Caco-2 (cell line): ENCODE measurements around the gene PCSK5. TPM values are rescaled to one million over a fixed set of nuclear protein-coding genes. Genes with fewer than 3 reads are reported as not detected.

Experiments used
- BruUV-seq: library from RNA; stranded (reverse); fragments of 400-500 nt; replicated peaks from 2 replicates; lab custom pipeline; 2021; lab: Mats Ljungman, UMichigan
- CTCF ChIA-PET: fragments of 300-600 bp; sonication (Branson Sonifier 250); formaldehyde crosslinking; loops from one replicate; lab custom pipeline; 2022; ENCODE audit warnings: antibody characterized with exemption; lab: Charles Lee
- POLR2A ChIA-PET: fragments of 300-600 bp; sonication (Branson Sonifier 250); formaldehyde crosslinking; loops from one replicate; lab custom pipeline; 2022; ENCODE audit warnings: antibody characterized with exemption; lab: Charles Lee
- DNase-seq, 2 experiments: peaks; one replicate each; pipeline versions ENCODE4 v3.0.0 to v3.0.0-alpha.2; 2020 to 2022
- H3K27me3 ChIP-seq: replicated peaks from 2 replicates; pipeline ENCODE4 v1.6.0; 2011; ENCODE audit warnings: low read length; ENCODE audit not compliant: control insufficient read depth, insufficient read depth
- H3K36me3 ChIP-seq: 2 replicates; pipeline ENCODE4 v1.5.1; 2011; ENCODE audit warnings: low read length; ENCODE audit not compliant: control insufficient read depth, insufficient read depth
- H3K4me1 ChIP-seq: fragments of 250-450 bp; sonication (Bioruptor Pico); 2 replicates; pipeline ENCODE4 v1.5.1; 2020; ENCODE audit warnings: mild to moderate bottlenecking
- H3K4me3 ChIP-seq: 2 replicates; pipeline ENCODE4 v1.5.1; 2011; ENCODE audit warnings: low read depth, mild to moderate bottlenecking, control low read depth, low read length
- H3K9me3 ChIP-seq: fragments of 250-450 bp; sonication (Bioruptor Pico); 2 replicates; pipeline ENCODE4 v1.5.1; 2020; ENCODE audit warnings: mild to moderate bottlenecking, moderate library complexity
- H3K27ac Mint-ChIP-seq: one replicate; pipeline ENCODE4 v1.8.0; 2022; ENCODE audit warnings: mixed read lengths; ENCODE audit not compliant: unreplicated experiment
- H3K27me3 Mint-ChIP-seq: one replicate; pipeline ENCODE4 v1.8.0; 2022; ENCODE audit warnings: mixed read lengths; ENCODE audit not compliant: insufficient read depth, unreplicated experiment
- H3K36me3 Mint-ChIP-seq: one replicate; pipeline ENCODE4 v1.8.0; 2022; ENCODE audit warnings: mild to moderate bottlenecking, mixed read lengths; ENCODE audit not compliant: insufficient read depth, unreplicated experiment
- H3K4me1 Mint-ChIP-seq: one replicate; pipeline ENCODE4 v1.8.0; 2022; ENCODE audit warnings: low read depth, mixed read lengths; ENCODE audit not compliant: unreplicated experiment
- H3K4me3 Mint-ChIP-seq: one replicate; pipeline ENCODE4 v1.8.0; 2022; ENCODE audit warnings: mild to moderate bottlenecking, moderate library complexity, mixed read lengths; ENCODE audit not compliant: unreplicated experiment
- H3K9me3 Mint-ChIP-seq: one replicate; pipeline ENCODE4 v1.8.0; 2022; ENCODE audit warnings: mixed read lengths; ENCODE audit not compliant: unreplicated experiment
- intact Hi-C: fragments of 100-400 bp; cut with micrococcal nuclease; formaldehyde crosslinking; loops from one replicate; pipeline ENCODE4 v1.10.0; 2022; ENCODE audit not compliant: unreplicated experiment
- total RNA-seq: library from RNA; stranded (reverse); gene quantifications from 2 replicates; pipeline ENCODE4 v1.2.3, GENCODE V29; 2022
- TF ChIP-seq, protein P1 (sequence below), 2 experiments: fragments of 200-600 bp in 1 of 2; IDR thresholded peaks; 1 replicate in 1 of 2; 2 replicates in 1 of 2; pipeline versions ENCODE4 v1.5.1 to v1.8.0; 2011 to 2022; ENCODE audit warnings: antibody characterized with exemption in 1 of 2, control low read depth in 1 of 2, inconsistent platforms in 1 of 2, low read depth in 1 of 2, low read length in 1 of 2, mild to moderate bottlenecking in 1 of 2, moderate library complexity in 1 of 2; ENCODE audit not compliant: insufficient read depth in 1 of 2, severe bottlenecking in 1 of 2, unreplicated experiment in 1 of 2

The PCSK5 gene
- total RNA-seq, 1 experiment from 2014 or later = 10.9 TPM

DNA sequence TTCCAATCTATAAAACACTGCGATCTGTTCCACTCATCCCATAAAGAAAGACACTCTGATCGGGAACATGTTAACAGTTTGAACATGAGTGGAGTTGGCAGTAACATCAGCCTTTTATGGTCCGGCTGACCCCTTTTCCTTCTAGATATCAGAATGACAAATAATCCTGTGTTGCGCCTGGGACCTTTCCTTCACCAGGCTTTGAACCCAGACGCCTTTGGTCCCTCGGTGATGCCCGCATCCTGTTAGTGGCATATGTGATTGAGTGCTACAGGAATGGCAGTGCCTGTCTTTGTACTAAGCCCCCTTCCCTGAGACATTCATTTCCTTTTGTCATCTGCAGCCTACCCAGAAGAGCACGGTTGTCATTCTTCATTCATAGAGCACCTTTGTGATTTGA, 209.0 kb downstream of the PCSK5 start:
- no TSS peak for BruUV-seq
- Histone ChIP-seq H3K36me3 (no peaks in the 10 kb centered on the region; the same call in 1 of the 2 replicates), H3K4me3 (no peak overlapping the region), H3K4me1 (no peaks in the 10 kb centered on the region), H3K27me3 (no peaks in the 10 kb centered on the region), H3K9me3 (no peaks in the 10 kb centered on the region)
- no peak for DNase-seq
- intact Hi-C loops = no loop called here
- TF ChIP-seq, protein P1, sequence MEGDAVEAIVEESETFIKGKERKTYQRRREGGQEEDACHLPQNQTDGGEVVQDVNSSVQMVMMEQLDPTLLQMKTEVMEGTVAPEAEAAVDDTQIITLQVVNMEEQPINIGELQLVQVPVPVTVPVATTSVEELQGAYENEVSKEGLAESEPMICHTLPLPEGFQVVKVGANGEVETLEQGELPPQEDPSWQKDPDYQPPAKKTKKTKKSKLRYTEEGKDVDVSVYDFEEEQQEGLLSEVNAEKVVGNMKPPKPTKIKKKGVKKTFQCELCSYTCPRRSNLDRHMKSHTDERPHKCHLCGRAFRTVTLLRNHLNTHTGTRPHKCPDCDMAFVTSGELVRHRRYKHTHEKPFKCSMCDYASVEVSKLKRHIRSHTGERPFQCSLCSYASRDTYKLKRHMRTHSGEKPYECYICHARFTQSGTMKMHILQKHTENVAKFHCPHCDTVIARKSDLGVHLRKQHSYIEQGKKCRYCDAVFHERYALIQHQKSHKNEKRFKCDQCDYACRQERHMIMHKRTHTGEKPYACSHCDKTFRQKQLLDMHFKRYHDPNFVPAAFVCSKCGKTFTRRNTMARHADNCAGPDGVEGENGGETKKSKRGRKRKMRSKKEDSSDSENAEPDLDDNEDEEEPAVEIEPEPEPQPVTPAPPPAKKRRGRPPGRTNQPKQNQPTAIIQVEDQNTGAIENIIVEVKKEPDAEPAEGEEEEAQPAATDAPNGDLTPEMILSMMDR (IDR thresholded peaks at IDR 0.05; ENCODE audit: insufficient read depth in 1 of 2, low read depth in 1 of 2, low read length in 1 of 2, severe bottlenecking in 1 of 2, unreplicated experiment in 1 of 2) = no peak
- H3K4me1 Mint-ChIP-seq = no peaks in the 10 kb centered on the region
- H3K4me3 Mint-ChIP-seq = no peak overlapping the region
- H3K27ac Mint-ChIP-seq = no peak overlapping the region
- no peaks in the 10 kb centered on the region for H3K9me3 Mint-ChIP-seq
- ChIA-PET CTCF (no interaction called here), POLR2A (no interaction called here)
- H3K36me3 Mint-ChIP-seq = peaks cover 19% of the 10 kb centered on the region
- no peaks in the 10 kb centered on the region for H3K27me3 Mint-ChIP-seq

DNA sequence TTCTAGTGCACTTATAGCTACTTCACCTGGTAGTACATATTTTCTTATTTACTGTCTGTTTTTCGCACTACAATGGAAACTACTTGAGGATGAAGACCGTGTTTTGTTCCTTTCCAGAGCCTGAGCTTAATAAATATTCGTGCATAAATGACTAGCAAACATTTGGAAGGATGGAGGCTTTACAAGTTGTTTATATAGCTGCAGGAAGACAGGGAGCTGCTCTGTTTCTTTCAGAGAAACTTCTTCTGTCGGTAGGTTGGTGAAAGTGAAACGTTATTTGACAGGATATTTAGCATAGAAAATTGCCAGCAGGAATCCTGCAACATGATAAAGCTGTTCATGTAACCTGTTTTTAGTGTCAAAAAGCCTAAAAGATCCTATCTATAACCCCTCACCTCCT, 210.6 kb downstream of the PCSK5 start:
- ChIA-PET POLR2A (no interaction called here), CTCF (no interaction called here)
- Mint-ChIP-seq H3K27ac (no peak overlapping the region), H3K27me3 (no peaks in the 10 kb centered on the region), H3K36me3 (peaks cover 19% of the 10 kb centered on the region), H3K9me3 (no peaks in the 10 kb centered on the region), H3K4me3 (no peak overlapping the region), H3K4me1 (no peaks in the 10 kb centered on the region)
- Histone ChIP-seq H3K4me3 (no peak overlapping the region), H3K9me3 (no peaks in the 10 kb centered on the region), H3K4me1 (no peaks in the 10 kb centered on the region), H3K36me3 (no peaks in the 10 kb centered on the region; the same call in 1 of the 2 replicates), H3K27me3 (no peaks in the 10 kb centered on the region)
- intact Hi-C loops = no loop called here
- no TSS peak for BruUV-seq
- DNase-seq = no peak
- TF ChIP-seq, protein P1 (IDR thresholded peaks at IDR 0.05; ENCODE audit: insufficient read depth in 1 of 2, low read depth in 1 of 2, low read length in 1 of 2, severe bottlenecking in 1 of 2, unreplicated experiment in 1 of 2) = no peak

DNA sequence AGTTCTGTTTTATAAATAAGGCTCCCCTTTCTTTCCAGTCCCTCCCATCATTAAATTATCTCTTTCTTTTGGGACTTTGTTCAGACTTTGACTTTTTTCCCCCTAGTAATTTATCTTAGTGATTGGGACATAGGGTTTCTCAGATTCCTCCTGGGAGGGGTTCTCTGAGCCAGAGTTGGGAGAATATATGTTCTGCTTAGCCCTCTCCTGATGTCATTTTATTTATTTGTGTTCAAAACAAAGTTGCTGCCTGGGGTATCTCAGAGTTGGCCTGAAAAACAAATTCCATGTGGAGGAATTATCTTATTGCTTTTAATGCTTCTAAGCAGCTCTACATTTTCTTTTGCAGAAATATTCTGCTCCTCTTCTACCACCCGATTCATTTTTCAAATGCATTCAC, 211.0 kb downstream of the PCSK5 start:
- Histone ChIP-seq H3K9me3 (no peaks in the 10 kb centered on the region), H3K36me3 (no peaks in the 10 kb centered on the region; the same call in 1 of the 2 replicates), H3K4me3 (no peak overlapping the region), H3K27me3 (no peaks in the 10 kb centered on the region), H3K4me1 (no peaks in the 10 kb centered on the region)
- no peak for DNase-seq
- ChIA-PET POLR2A (no interaction called here), CTCF (no interaction called here)
- intact Hi-C loops = no loop called here
- no peak overlapping the region for H3K27ac Mint-ChIP-seq
- TF ChIP-seq, protein P1 (IDR thresholded peaks at IDR 0.05; ENCODE audit: insufficient read depth in 1 of 2, low read depth in 1 of 2, low read length in 1 of 2, severe bottlenecking in 1 of 2, unreplicated experiment in 1 of 2) = no peak
- peaks cover 19% of the 10 kb centered on the region for H3K36me3 Mint-ChIP-seq
- H3K4me3 Mint-ChIP-seq = no peak overlapping the region
- no TSS peak for BruUV-seq
- H3K4me1 Mint-ChIP-seq = no peaks in the 10 kb centered on the region
- no peaks in the 10 kb centered on the region for H3K27me3 Mint-ChIP-seq
- H3K9me3 Mint-ChIP-seq = no peaks in the 10 kb centered on the region
